GM12878 (cell line): ENCODE results near the gene MIOS.

Experiments
- BCL3 ChIP-seq: IDR thresholded peaks from 2 replicates; pipeline ENCODE4 v1.6.1; 2011; ENCODE audit warnings: borderline replicate concordance, low read depth, mild to moderate bottlenecking, moderate library complexity, low read length; ENCODE audit not compliant: insufficient read depth, poor library complexity, severe bottlenecking
- CBFB ChIP-seq: IDR thresholded peaks from 2 replicates; pipeline ENCODE4 v1.6.1; 2016; ENCODE audit warnings: antibody characterized with exemption, low read depth
- CTCF ChIP-seq, 3 experiments: IDR thresholded peaks in 2 of 3; conservative IDR thresholded peaks in 1 of 3; 2 replicates each; pipeline ENCODE4 v1.5.1; 2011; ENCODE audit warnings: low read depth in 3 of 3, low read length in 3 of 3, mild to moderate bottlenecking in 3 of 3, control low read depth in 2 of 3, moderate library complexity in 2 of 3, inconsistent platforms in 1 of 3, mixed read lengths in 1 of 3; ENCODE audit not compliant: control insufficient read depth in 2 of 3, insufficient read depth in 1 of 3; ENCODE audit errors: extremely low read depth in 1 of 3
- TCF3 ChIP-seq: IDR thresholded peaks from 2 replicates; pipeline ENCODE4 v1.6.1; 2012; ENCODE audit warnings: low read depth, mild to moderate bottlenecking, low read length, borderline replicate concordance; ENCODE audit not compliant: insufficient read depth

- TF ChIP-seq CBFB = no peak
- TF ChIP-seq BCL3 = no peak
- no peak for TF ChIP-seq TCF3
- no peak for TF ChIP-seq CTCF (IDR thresholded peaks at IDR 0.05 in 2 of 3, conservative IDR thresholded peaks at IDR 0.05 in 1 of 3; ENCODE audit: control insufficient read depth in 2 of 3, extremely low read depth in 1 of 3, insufficient read depth in 1 of 3, low read depth in 3 of 3, low read length in 3 of 3)
Measured at GRCh38 chr7:7618410-7618809, 51.7 kb downstream of the MIOS start.
